HG03520 (cell line): ENCODE measurements around the gene STK4.

Experiments
- ATAC-seq: cut with Tn5 transposase; IDR thresholded peaks from one replicate; pipeline ENCODE4 v1.9.1; 2021; ENCODE audit warnings: mild to moderate bottlenecking, moderate library complexity; ENCODE audit not compliant: unreplicated experiment

Gene STK4

DNA sequence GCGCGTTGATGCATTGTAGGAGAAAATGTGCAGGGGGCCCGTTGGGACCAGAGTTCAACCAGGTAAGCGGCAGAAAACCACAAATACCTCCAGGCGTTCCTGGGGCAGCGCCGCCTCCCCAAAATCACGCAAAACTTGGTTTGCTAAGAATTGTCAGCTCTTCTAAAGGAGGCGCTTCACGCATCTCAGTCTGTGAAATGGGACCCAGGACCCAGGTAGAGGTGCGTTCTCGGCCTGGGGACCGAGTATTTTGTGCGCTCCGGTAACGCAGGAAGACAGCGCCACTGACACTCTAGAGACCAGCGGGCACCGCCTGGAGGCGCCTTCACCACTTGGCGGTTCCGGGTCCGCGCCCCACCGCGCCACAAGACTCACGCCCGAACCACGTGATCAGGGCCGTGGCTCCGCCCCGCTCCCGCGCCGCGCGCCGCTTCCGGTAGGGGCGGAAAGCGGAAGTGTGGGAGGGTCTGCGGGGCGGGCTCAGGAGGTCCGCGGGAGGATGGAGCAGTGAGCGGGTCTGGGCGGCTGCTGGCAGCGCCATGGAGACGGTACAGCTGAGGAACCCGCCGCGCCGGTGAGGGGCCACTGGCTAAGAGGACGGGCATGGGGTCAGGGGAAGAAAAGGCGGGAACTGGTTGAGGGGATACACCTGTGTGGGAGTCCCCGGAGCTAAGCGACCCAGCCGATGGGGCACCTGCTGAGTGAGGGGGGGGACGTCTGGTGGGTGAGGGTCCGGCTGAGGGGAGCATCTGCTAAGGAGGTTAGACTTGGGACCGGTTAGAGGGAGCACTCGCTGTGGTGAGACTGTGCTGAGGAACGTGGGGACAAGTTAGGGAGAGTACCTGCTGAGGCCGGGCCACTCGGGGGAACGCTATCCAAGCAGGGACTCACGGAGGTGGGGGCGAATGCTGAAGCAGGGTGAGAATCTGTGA lies at the start of gene STK4:
Gene STK4 (plus strand): TSS at position 483 of the 932 bp plus-strand sequence. CDS start 57 bp downstream, at position 540.
- peak; percentile 54 for ATAC-seq

DNA sequence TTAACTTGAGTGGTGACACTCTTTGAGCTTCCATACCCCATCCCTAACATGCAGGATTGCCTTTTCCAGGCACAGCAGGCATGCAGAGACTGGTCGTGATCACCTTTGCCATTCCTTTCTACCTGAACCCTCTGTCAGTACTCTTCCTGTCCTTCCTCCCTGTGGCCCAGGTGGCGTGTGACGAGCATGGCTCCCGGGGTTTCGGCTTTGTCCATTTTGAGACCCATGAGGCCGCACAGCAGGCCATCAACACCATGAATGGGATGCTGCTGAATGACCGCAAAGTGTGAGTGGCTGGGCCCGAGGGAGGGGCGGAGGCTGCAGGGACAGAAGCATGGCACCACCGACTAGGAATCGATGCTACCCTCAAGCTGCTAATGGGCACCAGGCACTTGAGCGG lies 49.7 kb upstream of the STK4 start:
- no peak for ATAC-seq

DNA sequence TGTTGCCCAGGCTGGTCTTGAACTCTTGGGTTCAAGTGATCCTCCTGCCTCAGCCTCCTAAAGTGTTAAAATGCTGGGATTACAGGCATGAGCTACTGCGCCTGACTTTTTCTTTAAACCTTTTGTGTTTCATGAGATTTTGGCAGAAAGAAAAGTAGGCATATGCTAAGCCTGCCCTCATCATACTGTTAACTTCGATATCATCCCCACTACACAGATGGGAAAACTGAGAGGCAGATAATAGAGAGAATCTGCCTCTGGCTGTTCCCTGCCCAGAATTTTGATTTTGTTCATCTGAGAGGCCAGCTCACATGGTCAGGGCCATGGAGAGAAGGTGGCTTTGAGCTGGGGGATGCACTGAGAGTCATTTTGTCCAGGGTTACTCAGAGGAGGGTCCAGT lies 48.9 kb upstream of the STK4 start:
- no peak for ATAC-seq

DNA sequence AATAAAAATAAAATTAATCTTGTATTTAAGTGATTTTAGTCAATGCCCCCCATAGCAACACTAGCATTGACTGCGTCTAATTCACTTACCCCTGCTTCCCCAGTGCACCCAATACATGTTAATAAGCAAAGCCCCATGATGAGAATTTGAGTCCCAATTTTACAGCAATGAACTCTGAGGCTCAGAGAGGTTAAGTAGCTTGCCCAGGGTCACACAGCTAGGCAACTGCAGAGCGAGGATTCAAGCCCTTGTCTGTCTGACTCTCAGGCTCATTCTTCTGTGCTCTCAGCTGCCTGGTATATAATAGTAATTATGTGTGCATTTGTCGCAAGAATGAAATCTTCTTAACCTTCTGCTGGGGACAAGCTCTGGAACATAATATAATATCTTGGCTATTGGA lies 48.0 kb upstream of the STK4 start:
- ATAC-seq: no peak

DNA sequence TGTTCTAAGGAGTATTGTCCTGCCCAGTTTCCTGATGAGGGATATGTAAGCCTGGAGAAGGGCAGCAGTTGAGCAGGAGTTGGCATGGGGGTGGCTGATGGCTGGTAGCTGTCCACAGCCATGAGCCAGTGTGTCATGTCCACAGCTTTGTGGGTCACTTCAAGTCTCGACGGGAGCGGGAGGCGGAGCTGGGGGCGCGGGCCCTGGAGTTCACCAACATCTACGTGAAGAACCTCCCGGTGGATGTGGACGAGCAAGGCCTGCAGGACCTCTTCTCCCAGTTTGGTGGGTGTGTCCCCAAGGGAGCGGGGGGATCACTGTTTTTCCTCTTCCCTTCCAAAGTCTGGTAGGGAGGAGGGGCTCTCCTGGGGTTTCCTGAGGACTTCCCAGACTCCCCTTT lies 47.6 kb upstream of the STK4 start:
- no peak for ATAC-seq

DNA sequence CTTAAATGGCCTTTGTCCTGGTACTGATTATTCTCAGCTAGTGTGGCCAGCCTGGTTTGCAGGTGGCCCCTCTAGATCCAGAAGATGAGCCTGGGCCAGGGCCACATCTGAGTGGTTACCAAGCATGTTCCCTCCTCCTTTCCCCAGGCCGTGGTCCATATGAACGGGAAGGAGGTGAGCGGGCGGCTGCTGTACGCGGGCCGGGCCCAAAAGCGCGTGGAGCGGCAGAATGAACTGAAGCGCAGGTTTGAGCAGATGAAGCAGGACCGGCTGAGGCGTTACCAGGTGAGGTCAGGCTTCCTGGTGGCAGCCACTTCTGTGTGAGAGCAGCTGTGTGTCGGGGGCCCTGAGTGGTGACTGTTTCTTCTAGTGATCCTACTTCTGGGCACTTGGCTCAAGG lies 44.9 kb upstream of the STK4 start:
- ATAC-seq: no peak

DNA sequence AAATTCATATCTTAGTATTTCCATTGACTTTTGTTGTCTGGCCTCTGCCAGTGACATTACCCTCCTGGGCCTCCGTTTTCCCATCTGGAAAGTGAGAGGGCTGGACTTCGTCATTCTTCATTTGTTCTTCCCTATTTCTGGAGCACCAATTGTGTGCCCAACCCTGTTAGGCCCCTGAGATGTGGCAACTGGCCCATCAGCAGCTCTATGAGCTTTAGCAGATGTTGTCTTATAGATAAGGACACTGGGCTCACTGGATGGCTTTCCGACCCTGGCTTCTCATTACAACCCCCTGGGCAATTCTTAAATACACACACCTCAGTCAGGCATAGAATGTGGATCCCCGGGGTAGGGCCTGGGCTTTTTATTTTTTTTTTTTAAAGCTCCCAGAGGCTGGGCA lies 41.8 kb upstream of the STK4 start:
- no peak for ATAC-seq

DNA sequence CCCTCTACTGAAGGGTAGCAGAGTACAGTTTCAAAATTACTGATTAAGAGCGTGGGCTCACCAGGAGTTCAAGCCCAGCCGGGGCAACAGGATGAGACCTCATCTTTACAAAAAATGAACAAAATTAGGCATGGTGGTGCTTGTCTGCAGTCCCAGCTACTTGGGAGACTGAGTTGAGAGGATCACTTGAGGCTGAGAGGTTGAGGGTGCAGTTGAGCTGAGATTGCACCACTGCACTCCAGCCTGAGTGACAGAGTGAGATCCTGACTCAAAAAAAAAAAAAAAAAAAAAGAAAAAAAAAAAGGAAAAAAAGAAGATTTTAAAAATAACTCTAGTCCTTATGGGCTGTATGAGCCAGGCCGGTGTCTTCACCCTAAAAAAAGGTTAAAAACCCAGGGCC lies 37.7 kb upstream of the STK4 start:
- no peak for ATAC-seq

DNA sequence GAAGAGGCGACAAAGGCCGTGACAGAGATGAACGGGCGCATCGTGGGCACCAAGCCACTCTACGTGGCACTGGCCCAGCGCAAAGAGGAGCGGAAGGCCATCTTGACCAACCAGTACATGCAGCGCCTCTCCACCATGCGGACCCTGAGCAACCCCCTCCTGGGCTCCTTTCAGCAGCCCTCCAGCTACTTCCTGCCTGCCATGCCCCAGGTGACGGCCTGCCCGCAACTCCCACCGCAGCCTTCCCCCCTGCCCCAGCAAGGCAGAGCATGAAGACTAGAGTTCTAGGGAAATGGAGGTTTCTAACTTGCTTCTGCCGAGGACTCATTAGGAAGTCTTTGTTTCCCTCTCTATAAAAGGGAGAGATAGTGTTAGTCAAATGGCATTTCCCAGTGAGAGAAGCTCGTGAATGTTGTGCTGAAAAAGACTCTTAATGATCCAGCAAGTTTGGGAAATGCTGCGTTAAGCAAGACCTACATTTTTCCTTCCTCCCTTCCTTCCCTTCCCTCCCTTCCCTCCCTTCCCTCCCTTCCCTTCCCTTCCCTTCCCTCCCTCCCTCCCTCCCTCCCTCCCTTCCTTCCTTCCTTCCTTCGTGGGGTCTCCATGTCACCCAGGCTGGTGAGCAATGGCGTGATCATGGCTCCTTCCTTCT lies 35.7 kb upstream of the STK4 start:
- no peak for ATAC-seq

DNA sequence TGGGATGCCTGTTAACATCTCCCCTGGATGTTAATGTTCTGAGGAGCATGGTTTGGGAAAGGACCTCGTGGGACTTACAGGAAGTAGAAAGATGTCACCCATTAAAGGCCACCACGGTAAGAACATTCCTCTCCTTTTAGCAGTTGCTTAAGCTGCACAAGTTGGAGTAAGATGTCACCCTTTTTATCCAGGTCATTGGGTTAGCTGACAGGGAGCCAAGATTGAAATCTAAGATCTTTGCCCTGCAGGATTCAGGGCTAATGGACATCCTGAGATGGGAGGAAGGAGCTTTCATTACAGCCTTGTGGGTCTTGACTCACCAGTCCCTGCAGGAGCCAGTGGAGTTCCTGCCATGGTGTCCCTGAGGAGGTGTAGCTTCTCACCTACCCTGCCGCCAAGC lies 34.4 kb upstream of the STK4 start:
- ATAC-seq: no peak

DNA sequence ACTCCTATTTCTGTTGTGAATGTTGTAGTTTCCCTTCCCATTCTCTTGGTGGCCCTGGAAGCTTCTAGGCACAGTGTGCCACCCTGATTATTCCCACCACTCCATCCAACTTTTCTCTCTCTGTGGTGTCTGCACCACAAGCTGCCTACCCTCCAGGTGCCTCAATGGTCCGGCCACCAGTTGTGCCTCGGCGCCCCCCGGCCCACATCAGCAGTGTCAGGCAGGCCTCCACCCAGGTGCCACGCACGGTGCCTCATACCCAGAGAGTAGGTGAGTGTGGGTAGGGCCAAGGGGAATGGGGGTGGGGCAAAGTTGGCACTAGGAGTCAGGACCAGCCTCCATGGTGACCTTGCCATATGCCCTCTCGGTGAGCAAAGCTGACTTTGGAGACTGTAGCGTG lies 33.4 kb upstream of the STK4 start:
- no peak for ATAC-seq

DNA sequence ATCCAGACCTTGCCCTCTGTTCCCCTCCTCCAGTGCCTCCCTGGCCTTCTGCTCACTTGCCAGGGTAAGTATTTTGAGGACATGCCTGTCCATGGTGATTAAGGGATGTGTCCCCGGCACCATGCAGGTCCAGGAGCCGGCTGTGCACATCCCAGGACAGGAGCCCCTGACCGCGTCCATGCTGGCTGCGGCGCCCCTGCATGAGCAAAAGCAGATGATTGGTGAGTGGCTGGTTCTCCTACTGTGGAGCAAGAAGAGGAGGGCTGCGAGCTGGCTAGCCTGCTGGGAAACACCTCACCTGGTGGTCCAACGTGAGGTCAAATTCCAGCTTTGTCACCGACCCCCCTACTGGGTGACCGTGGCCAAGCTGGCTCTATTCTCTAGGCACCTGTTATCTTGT lies 29.8 kb upstream of the STK4 start:
- no peak for ATAC-seq

DNA sequence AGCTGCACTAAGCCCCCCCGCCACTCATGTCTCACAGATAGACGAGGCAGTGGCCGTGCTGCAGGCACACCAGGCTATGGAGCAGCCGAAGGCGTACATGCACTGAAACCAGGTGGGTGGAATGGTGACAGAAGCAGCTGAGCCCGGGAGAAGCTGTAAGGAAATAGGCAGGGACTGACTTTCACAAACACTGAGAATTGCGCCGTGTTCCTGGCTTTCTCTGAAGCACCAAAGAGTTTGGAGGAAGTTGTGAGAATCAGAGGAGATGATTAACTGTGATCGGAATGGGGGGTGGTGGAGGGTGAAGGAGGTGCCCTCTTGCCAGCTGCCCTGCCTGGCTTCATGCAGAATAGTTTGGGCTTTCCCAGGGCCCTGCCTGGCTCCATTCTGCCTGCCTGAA lies 27.7 kb upstream of the STK4 start:
- no peak for ATAC-seq

DNA sequence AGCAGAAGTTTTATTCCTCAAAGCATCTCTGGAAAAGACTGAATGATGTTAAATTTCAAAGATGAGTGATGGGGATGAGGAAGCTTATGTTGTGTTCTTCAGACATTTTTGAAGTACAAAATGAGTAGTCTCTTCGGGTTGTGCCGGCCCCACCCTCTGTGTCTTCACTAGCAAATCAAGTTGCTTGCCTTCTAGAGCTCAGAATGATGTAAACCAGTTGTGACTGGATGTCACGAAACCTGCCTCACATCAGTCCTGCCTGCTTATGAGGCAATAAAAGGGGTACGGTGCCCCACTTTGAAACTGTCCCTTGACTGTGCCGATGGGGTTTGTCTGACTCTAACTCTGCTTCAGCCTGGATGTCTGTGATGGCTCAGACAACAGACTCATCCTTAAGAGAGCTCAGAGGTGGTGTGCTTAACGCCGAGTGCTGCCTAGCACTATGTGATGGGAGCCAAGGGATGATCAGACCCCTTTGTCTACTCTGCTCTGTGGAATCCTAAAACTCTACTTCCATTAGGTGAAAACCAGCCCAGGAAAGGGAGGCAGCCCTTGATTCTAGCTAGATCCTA lies 25.1 kb upstream of the STK4 start:
- ATAC-seq: no peak

DNA sequence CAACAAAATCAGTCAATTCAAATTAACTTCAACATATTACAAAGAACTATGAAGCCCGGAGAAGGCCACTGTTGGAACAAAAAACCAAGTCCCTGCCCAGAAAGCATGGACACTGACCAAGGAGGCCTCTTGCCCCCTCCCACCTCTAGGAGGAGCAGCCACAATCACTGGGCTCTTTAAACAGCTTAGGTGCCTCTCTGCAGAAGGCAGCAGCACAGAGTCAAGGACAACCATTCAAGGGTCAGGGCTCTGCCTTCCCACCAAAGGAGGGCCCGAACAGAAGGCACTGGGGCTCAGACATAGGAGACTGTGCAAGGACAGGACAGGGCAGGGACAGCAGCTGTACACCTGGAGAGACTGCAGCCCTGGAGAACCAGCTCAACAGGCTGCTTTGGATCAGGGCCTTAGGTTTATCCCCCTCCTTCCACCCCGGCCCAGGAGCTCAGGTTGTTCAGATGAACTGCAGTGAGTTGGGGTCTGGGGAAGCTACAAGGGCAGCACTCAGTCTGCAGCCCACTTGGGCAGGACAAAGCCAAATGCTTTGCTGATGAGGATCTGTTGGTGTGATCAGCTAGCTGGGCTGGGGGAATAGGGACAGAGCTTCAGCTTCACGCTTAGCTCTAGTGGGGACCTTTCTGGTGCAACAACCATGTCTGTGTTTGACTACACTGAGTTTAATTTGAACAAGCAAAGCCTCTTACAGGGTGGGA lies 23.9 kb upstream of the STK4 start:
- no peak for ATAC-seq

DNA sequence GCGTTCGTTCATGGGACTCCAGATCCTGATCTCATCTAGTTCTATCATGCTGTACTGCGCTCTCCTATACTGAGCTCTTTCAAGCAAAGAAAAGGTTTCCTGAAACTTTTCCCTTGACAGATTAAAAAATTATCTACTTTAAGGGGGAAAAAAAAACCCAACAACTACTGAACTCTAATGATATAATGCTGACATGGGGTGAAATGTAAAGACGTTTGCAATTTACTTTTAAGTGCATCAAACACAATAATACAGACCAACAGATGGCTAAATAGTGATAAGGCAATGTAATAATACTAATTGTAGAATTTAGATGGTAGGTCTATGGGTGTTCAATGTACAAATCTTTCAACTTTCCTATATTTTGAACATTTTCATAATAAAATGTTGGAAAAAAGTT lies 22.5 kb upstream of the STK4 start:
- no peak for ATAC-seq

DNA sequence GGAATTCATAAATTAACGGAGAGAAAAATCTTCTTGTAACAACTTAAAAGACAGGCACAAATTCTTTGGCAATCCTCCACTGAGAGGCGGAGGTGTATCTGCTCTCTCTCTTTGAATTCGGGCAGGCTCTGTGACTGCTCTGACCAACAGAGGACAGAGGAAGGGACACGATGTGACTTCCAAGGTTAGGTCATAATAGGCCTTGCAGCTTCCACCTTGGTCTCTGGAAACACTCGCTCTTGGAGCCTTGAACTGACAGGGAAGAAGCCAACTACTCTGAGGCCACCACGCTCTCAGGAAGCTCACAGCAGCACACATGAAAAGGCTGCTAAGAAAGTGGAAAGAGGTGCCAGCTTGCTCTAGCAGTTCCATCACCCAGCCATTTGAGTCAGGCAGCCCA lies 21.1 kb upstream of the STK4 start:
- ATAC-seq: no peak

DNA sequence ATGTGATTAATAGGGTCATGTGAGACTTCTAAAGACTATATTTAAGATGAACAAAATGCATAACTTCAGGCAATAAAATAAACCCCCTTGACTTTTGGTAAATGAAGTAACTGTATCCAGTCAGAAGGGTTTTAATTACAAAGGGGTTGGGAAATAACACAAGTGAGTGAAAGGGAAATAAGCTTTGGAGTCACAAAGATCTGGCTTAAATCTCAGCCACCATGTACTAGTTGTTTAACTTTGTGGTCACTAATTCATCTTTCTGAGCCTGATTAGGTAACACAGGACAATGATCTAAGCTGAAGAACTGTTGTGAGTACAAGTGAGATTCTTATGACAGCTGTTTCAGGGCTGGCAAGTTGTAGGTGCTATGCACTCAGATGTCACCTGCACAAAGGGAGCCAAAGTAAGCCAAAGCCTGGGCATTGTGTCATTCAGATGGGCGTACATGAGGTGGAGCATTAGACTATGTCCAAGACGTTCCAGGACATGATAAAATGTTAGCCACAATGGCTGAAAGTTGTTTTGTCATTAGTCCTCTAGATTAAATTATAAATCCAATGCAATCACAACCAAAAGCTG lies 19.9 kb upstream of the STK4 start:
- no peak for ATAC-seq

DNA sequence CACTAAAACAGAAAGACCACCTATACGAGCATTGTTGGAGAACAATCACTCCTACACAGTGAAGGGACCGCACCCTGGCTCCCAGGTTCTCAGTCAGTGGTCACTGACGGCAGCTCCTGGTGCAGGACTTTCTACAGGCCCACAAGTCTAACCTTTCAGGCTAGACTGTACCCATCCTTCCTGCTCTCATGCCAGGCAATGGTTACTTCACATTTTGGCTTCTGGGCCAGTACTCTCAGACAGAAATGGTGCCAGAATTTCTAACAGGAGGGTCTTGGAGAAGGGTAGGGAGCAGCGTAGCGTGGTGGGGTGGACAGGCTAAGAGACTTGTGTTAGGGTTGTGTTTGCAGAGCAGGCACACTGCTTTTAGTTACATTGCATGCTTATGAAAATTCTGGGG lies 18.2 kb upstream of the STK4 start:
- ATAC-seq: no peak

DNA sequence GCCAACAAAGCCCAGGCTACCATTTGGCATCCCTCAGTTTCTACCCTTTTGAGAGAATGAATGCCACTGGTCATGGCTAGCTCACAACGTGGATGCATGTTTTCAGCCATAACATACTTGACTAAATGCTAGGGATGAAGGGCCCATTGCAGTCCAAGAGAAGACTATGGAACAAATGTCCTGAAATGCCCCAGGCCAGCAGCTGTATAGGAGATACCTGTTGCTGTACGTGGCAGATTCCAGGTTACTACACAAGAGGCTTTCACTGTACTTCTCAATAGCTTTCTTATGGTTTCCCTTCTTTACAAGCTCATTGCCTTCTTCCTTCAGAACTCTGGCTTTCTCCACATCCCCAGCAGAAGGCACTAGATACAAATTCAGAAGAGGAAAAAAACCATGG lies 17.8 kb upstream of the STK4 start:
- no peak for ATAC-seq

DNA sequence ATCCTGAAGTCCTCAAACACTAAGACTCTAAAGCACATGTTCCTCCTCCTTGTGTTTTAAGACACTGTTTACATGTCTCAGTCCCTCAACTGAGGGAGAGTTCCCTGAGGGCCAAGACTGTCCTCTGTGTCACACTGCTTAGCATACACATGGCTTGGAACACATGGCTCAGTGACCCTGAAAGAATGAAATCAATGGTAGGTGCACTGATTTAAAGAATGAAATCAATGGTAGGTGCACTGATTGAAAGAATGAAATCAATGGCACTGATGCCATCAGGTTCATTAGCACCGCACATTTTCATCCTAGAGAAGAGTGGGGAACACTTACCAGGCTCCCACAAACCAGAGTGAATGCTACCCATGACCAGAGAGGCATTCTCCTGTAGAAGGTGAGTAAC lies 15.9 kb upstream of the STK4 start:
- no peak for ATAC-seq
